GM19372 (cell line): Measurements from ENCODE around the gene NF2.

Experiments
- ATAC-seq: cut with Tn5 transposase; IDR thresholded peaks from one replicate; pipeline ENCODE4 v1.9.1; 2021; ENCODE audit warnings: mild to moderate bottlenecking, low read depth, moderate library complexity; ENCODE audit not compliant: unreplicated experiment

Gene NF2

GRCh38 chr22:29737251-29738117, 134.1 kb downstream of the NF2 start:
- ATAC-seq: no peak

GRCh38 chr22:29738118-29738815, 134.8 kb downstream of the NF2 start:
- no peak for ATAC-seq

- no peak for ATAC-seq
Observed at GRCh38 chr22:29739346-29739875, 136.0 kb downstream of the NF2 start.

- ATAC-seq: no peak
Observed at GRCh38 chr22:29740216-29740615, 136.8 kb downstream of the NF2 start.

GRCh38 chr22:29741926-29742325, 138.5 kb downstream of the NF2 start:
- no peak for ATAC-seq

GRCh38 chr22:29742326-29742725, 138.9 kb downstream of the NF2 start:
- ATAC-seq: no peak

GRCh38 chr22:29744902-29745301, 141.5 kb downstream of the NF2 start:
- no peak for ATAC-seq

GRCh38 chr22:29747832-29748231, 144.4 kb downstream of the NF2 start:
- no peak for ATAC-seq
